Measurements from ENCODE around the gene LINGO4. TPM values are rescaled to one million over a fixed set of nuclear protein-coding genes. Genes with fewer than 3 reads are reported as not detected.

The LINGO4 gene
- total and polyA plus RNA-seq, 2 of the 13 experiments (the other 11 are each of a cell fraction or from before 2014, with no cell fraction given): 0.02 to 0.05 TPM

DNA sequence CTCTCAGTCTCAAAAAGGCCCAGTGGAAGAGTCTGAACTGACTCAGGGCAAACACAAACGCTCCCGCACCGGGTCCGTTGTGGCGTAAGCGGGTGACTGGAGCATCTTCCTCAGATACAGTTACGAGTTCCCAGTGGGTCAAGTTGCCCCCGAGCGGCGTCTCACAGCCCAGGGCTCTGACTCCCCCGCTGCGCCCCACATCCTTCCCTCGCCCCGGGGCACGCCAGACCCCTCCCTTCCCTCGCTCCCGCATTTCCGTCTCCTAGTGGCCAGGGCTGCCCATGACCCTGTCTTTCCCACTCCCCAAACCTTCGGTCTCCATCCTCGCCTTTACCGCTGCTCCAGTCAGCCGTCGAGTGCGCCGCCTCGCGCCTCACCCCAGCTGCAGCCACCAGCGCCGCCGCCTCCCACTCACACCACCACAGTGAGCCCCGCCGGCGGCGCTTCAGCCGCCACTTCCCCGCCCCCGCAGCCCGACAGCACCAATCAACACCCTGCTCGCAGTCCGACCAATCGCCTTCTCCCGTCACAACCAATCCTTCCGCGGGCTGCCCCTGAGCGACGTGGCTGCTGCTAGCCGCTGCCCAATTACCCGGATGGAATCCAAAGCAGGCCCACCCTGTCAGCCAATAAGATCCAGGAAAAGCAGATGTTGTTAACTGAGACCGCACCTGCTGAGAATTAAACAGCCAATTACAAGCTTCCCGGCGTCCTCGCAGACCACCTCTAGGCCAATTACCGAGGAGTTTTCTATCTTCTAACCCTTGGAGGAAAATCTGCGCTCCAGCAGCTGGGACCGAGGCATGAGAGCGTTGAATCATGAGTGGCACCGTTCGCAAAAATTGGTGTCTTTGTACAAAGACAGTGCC, 14.9 kb downstream of the LINGO4 start, which contains the start of gene TDRKH (continued):
- TF ChIP-seq, protein P1, sequence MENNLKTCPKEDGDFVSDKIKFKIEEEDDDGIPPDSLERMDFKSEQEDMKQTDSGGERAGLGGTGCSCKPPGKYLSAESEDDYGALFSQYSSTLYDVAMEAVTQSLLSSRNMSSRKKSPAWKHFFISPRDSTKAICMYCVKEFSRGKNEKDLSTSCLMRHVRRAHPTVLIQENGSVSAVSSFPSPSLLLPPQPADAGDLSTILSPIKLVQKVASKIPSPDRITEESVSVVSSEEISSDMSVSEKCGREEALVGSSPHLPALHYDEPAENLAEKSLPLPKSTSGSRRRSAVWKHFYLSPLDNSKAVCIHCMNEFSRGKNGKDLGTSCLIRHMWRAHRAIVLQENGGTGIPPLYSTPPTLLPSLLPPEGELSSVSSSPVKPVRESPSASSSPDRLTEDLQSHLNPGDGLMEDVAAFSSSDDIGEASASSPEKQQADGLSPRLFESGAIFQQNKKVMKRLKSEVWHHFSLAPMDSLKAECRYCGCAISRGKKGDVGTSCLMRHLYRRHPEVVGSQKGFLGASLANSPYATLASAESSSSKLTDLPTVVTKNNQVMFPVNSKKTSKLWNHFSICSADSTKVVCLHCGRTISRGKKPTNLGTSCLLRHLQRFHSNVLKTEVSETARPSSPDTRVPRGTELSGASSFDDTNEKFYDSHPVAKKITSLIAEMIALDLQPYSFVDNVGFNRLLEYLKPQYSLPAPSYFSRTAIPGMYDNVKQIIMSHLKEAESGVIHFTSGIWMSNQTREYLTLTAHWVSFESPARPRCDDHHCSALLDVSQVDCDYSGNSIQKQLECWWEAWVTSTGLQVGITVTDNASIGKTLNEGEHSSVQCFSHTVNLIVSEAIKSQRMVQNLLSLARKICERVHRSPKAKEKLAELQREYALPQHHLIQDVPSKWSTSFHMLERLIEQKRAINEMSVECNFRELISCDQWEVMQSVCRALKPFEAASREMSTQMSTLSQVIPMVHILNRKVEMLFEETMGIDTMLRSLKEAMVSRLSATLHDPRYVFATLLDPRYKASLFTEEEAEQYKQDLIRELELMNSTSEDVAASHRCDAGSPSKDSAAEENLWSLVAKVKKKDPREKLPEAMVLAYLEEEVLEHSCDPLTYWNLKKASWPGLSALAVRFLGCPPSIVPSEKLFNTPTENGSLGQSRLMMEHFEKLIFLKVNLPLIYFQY (CRISPR knock-in tag; IDR thresholded peaks at IDR 0.05; ENCODE audit: borderline replicate concordance): no peak
- TF ChIP-seq NKX3-1 (CRISPR knock-in tag; IDR thresholded peaks at IDR 0.05) (peak; percentile 86), HHEX (CRISPR knock-in tag; IDR thresholded peaks at IDR 0.05) (no peak), MIXL1 (CRISPR knock-in tag; IDR thresholded peaks at IDR 0.05) (peak; percentile 83), TCF12 (IDR thresholded peaks at IDR 0.05) (no peak), TCF12 (CRISPR knock-in tag; IDR thresholded peaks at IDR 0.05) (no peak), ZNF446 (CRISPR knock-in tag; IDR thresholded peaks at IDR 0.05) (no peak), FIP1L1 (IDR thresholded peaks at IDR 0.05; ENCODE audit: borderline replicate concordance, insufficient read depth, low read depth, low read length) (no peak), ZNF432 (CRISPR knock-in tag; IDR thresholded peaks at IDR 0.05; ENCODE audit: borderline replicate concordance) (no peak), IRX3 (CRISPR knock-in tag; IDR thresholded peaks at IDR 0.05; ENCODE audit: borderline replicate concordance, low read depth) (peak; percentile 55; the same call in 1 of the 2 replicates), POLR2A (IDR thresholded peaks at IDR 0.05; ENCODE audit: insufficient read depth in 1 of 2, low read depth in 2 of 2, low read length in 2 of 2) (peak in 1 of 2 experiments; percentile 78; a peak in 2 of 4 replicates)
- TF ChIP-seq, protein P2, sequence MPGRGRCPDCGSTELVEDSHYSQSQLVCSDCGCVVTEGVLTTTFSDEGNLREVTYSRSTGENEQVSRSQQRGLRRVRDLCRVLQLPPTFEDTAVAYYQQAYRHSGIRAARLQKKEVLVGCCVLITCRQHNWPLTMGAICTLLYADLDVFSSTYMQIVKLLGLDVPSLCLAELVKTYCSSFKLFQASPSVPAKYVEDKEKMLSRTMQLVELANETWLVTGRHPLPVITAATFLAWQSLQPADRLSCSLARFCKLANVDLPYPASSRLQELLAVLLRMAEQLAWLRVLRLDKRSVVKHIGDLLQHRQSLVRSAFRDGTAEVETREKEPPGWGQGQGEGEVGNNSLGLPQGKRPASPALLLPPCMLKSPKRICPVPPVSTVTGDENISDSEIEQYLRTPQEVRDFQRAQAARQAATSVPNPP (CRISPR knock-in tag; IDR thresholded peaks at IDR 0.05): no peak
- TF ChIP-seq, protein P3, sequence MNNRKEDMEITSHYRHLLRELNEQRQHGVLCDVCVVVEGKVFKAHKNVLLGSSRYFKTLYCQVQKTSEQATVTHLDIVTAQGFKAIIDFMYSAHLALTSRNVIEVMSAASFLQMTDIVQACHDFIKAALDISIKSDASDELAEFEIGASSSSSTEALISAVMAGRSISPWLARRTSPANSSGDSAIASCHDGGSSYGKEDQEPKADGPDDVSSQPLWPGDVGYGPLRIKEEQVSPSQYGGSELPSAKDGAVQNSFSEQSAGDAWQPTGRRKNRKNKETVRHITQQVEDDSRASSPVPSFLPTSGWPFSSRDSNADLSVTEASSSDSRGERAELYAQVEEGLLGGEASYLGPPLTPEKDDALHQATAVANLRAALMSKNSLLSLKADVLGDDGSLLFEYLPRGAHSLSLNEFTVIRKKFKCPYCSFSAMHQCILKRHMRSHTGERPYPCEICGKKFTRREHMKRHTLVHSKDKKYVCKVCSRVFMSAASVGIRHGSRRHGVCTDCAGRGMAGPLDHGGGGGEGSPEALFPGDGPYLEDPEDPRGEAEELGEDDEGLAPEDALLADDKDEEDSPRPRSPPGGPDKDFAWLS (CRISPR knock-in tag; IDR thresholded peaks at IDR 0.05; ENCODE audit: borderline replicate concordance): no peak
- TF ChIP-seq, protein P4, sequence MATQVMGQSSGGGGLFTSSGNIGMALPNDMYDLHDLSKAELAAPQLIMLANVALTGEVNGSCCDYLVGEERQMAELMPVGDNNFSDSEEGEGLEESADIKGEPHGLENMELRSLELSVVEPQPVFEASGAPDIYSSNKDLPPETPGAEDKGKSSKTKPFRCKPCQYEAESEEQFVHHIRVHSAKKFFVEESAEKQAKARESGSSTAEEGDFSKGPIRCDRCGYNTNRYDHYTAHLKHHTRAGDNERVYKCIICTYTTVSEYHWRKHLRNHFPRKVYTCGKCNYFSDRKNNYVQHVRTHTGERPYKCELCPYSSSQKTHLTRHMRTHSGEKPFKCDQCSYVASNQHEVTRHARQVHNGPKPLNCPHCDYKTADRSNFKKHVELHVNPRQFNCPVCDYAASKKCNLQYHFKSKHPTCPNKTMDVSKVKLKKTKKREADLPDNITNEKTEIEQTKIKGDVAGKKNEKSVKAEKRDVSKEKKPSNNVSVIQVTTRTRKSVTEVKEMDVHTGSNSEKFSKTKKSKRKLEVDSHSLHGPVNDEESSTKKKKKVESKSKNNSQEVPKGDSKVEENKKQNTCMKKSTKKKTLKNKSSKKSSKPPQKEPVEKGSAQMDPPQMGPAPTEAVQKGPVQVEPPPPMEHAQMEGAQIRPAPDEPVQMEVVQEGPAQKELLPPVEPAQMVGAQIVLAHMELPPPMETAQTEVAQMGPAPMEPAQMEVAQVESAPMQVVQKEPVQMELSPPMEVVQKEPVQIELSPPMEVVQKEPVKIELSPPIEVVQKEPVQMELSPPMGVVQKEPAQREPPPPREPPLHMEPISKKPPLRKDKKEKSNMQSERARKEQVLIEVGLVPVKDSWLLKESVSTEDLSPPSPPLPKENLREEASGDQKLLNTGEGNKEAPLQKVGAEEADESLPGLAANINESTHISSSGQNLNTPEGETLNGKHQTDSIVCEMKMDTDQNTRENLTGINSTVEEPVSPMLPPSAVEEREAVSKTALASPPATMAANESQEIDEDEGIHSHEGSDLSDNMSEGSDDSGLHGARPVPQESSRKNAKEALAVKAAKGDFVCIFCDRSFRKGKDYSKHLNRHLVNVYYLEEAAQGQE (IDR thresholded peaks at IDR 0.05; ENCODE audit: borderline replicate concordance in 1 of 2, low read depth in 1 of 2, low read length in 2 of 2): 0 out of 4 replicates have a peak, but pooled peaks of 1 of the 2 experiments have one; percentile 26
- TF ChIP-seq, protein P5, sequence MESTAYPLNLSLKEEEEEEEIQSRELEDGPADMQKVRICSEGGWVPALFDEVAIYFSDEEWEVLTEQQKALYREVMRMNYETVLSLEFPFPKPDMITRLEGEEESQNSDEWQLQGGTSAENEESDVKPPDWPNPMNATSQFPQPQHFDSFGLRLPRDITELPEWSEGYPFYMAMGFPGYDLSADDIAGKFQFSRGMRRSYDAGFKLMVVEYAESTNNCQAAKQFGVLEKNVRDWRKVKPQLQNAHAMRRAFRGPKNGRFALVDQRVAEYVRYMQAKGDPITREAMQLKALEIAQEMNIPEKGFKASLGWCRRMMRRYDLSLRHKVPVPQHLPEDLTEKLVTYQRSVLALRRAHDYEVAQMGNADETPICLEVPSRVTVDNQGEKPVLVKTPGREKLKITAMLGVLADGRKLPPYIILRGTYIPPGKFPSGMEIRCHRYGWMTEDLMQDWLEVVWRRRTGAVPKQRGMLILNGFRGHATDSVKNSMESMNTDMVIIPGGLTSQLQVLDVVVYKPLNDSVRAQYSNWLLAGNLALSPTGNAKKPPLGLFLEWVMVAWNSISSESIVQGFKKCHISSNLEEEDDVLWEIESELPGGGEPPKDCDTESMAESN (CRISPR knock-in tag; conservative IDR thresholded peaks at IDR 0.05): 0 out of 2 replicates have a peak, but pooled peaks have one; percentile 30

All from HepG2 (cell line).